H9 (cell line): ENCODE measurements around the gene TECTA. TPM values are rescaled to one million over a fixed set of nuclear protein-coding genes. Genes with fewer than 3 reads are reported as not detected.

Experiments
- DNase-seq: peaks from one replicate; pipeline ENCODE4 v3.0.0-alpha.2; 2017
- H2AFZ ChIP-seq: one replicate; pipeline ENCODE4 v1.6.1; 2013; ENCODE audit warnings: mild to moderate bottlenecking, low read length, control low read depth, moderate library complexity
- H2AK5ac ChIP-seq: 2 replicates; pipeline ENCODE4 v1.6.1; 2013; ENCODE audit warnings: low read length, control low read depth, mixed read lengths; ENCODE audit not compliant: insufficient read length
- H2BK120ac ChIP-seq: one replicate; pipeline ENCODE4 v1.6.1; 2013; ENCODE audit warnings: low read depth, mild to moderate bottlenecking, low read length, control low read depth, inconsistent platforms; ENCODE audit not compliant: poor library complexity, severe bottlenecking
- H2BK12ac ChIP-seq: 2 replicates; pipeline ENCODE4 v1.6.1; 2013; ENCODE audit warnings: low read length, control low read depth, mixed read lengths, low read depth; ENCODE audit not compliant: insufficient read length
- H2BK15ac ChIP-seq: 2 replicates; pipeline ENCODE4 v1.6.1; 2013; ENCODE audit warnings: low read depth, low read length, control low read depth
- H2BK20ac ChIP-seq: one replicate; pipeline ENCODE4 v1.6.1; 2013; ENCODE audit warnings: low read depth, mild to moderate bottlenecking, low read length, control low read depth, inconsistent platforms; ENCODE audit not compliant: poor library complexity, severe bottlenecking
- H2BK5ac ChIP-seq: 2 replicates; pipeline ENCODE4 v1.6.1; 2013; ENCODE audit warnings: low read length, control low read depth, mixed read lengths; ENCODE audit not compliant: insufficient read length
- H3K14ac ChIP-seq: 2 replicates; pipeline ENCODE4 v1.6.1; 2013; ENCODE audit warnings: low read length, control low read depth; ENCODE audit not compliant: insufficient read depth
- H3K18ac ChIP-seq: 2 replicates; pipeline ENCODE4 v1.6.1; 2013; ENCODE audit warnings: low read depth, mild to moderate bottlenecking, mixed read lengths, low read length, control low read depth; ENCODE audit not compliant: insufficient read length
- H3K23ac ChIP-seq: 2 replicates; pipeline ENCODE4 v1.6.1; 2013; ENCODE audit warnings: low read length, control low read depth, mixed read lengths, low read depth; ENCODE audit not compliant: insufficient read length
- H3K23me2 ChIP-seq: 2 replicates; pipeline ENCODE4 v1.6.1; 2013; ENCODE audit warnings: low read depth, mild to moderate bottlenecking, mixed read lengths, low read length, control low read depth; ENCODE audit not compliant: insufficient read length, poor library complexity, severe bottlenecking
- H3K27ac ChIP-seq: 2 replicates; pipeline ENCODE4 v1.5.1; 2013; ENCODE audit warnings: low read length, control low read depth, mixed read lengths, low read depth; ENCODE audit not compliant: insufficient read length
- H3K27me3 ChIP-seq: 2 replicates; pipeline ENCODE4 v1.6.1; 2013; ENCODE audit warnings: low read length, control low read depth, inconsistent platforms; ENCODE audit not compliant: insufficient read depth
- H3K4ac ChIP-seq: 2 replicates; pipeline ENCODE4 v1.6.1; 2013; ENCODE audit warnings: low read depth, mild to moderate bottlenecking, control low read depth, inconsistent platforms, low read length, moderate library complexity
- H3K4me1 ChIP-seq: 2 replicates; pipeline ENCODE4 v1.6.1; 2013; ENCODE audit warnings: low read length, control low read depth, inconsistent platforms; ENCODE audit not compliant: insufficient read depth
- H3K4me2 ChIP-seq: 2 replicates; pipeline ENCODE4 v1.6.1; 2013; ENCODE audit warnings: low read length, control low read depth, mixed read lengths; ENCODE audit not compliant: insufficient read length, insufficient read depth
- H3K56ac ChIP-seq: 2 replicates; pipeline ENCODE4 v1.6.1; 2013; ENCODE audit warnings: low read depth, mild to moderate bottlenecking, mixed read lengths, low read length, control low read depth; ENCODE audit not compliant: insufficient read length
- H3K79me1 ChIP-seq: 2 replicates; pipeline ENCODE4 v1.6.1; 2013; ENCODE audit warnings: low read depth, mild to moderate bottlenecking, moderate library complexity, low read length, control low read depth, inconsistent platforms; ENCODE audit not compliant: insufficient read depth, poor library complexity, severe bottlenecking
- H3K79me2 ChIP-seq: 2 replicates; pipeline ENCODE4 v1.6.1; 2013; ENCODE audit warnings: low read length, control low read depth, inconsistent platforms; ENCODE audit not compliant: insufficient read depth
- H3K9ac ChIP-seq: 2 replicates; pipeline ENCODE4 v1.6.1; 2013; ENCODE audit warnings: low read length, control low read depth, mixed read lengths; ENCODE audit not compliant: insufficient read length; ENCODE audit errors: extremely low read depth
- H3K9me3 ChIP-seq: one replicate; pipeline ENCODE4 v1.6.1; 2013; ENCODE audit warnings: low read depth, low read length, inconsistent platforms; ENCODE audit not compliant: control insufficient read depth
- H3T11ph ChIP-seq: one replicate; pipeline ENCODE4 v1.6.1; 2013; ENCODE audit warnings: mild to moderate bottlenecking, low read length, control low read depth, inconsistent platforms
- H4K20me1 ChIP-seq: one replicate; pipeline ENCODE4 v1.6.1; 2013; ENCODE audit not compliant: control insufficient read depth, insufficient read length, insufficient read depth
- H4K5ac ChIP-seq: 2 replicates; pipeline ENCODE4 v1.6.1; 2013; ENCODE audit warnings: low read depth, mild to moderate bottlenecking, mixed read lengths, low read length, control low read depth; ENCODE audit not compliant: insufficient read length
- H4K8ac ChIP-seq: replicated peaks from 2 replicates; pipeline ENCODE4 v1.6.1; 2013; ENCODE audit warnings: low read length, control low read depth, mixed read lengths, low read depth; ENCODE audit not compliant: insufficient read length
- H4K91ac ChIP-seq: 2 replicates; pipeline ENCODE4 v1.6.1; 2013; ENCODE audit warnings: low read depth, mild to moderate bottlenecking, moderate library complexity, mixed read lengths, low read length, control low read depth; ENCODE audit not compliant: insufficient read length
- H3K27ac Mint-ChIP-seq, 3 experiments: 2 replicates in 2 of 3; 3 replicates in 1 of 3; pipeline ENCODE4 v1.8.0; 2020 to 2021; ENCODE audit warnings: mixed read lengths in 3 of 3, mild to moderate bottlenecking in 1 of 3, moderate library complexity in 1 of 3
- H3K27me3 Mint-ChIP-seq: 2 replicates; pipeline ENCODE4 v1.8.0; 2021; ENCODE audit warnings: low read depth, mild to moderate bottlenecking, moderate library complexity, mixed read lengths
- H3K36me3 Mint-ChIP-seq, 3 experiments: 2 replicates in 2 of 3; 3 replicates in 1 of 3; pipeline ENCODE4 v1.8.0; 2020 to 2021; ENCODE audit warnings: low read depth in 3 of 3, mixed read lengths in 3 of 3; ENCODE audit not compliant: insufficient read depth in 1 of 3
- H3K4me1 Mint-ChIP-seq, 2 experiments: 2 replicates each; pipeline ENCODE4 v1.8.0; 2020; ENCODE audit warnings: mixed read lengths in 2 of 2
- H3K4me3 Mint-ChIP-seq, 2 experiments: 2 replicates in 1 of 2; 3 replicates in 1 of 2; pipeline ENCODE4 v1.8.0; 2020 to 2021; ENCODE audit warnings: mild to moderate bottlenecking in 2 of 2, mixed read lengths in 2 of 2, moderate library complexity in 1 of 2
- H3K9me3 Mint-ChIP-seq, 2 experiments: 2 replicates in 1 of 2; 3 replicates in 1 of 2; pipeline ENCODE4 v1.8.0; 2020; ENCODE audit warnings: mild to moderate bottlenecking in 2 of 2, mixed read lengths in 2 of 2, moderate library complexity in 1 of 2
- CTCF ChIP-seq: fragments of 200-600 bp; sonication (generic); conservative IDR thresholded peaks from 3 replicates; pipeline ENCODE4 v1.8.0; 2021; ENCODE audit warnings: antibody characterized with exemption, mild to moderate bottlenecking
- WGBS: extraction: QIAGEN DNeasy Blood & Tissue Kit; methylation state at CpG from one replicate; pipeline ENCODE4 v1.1.7; 2013; ENCODE audit warnings: missing lambda C conversion rate, low lambda C conversion rate, mixed read lengths; ENCODE audit not compliant: insufficient read length; ENCODE audit errors: extremely low coverage; 5-methylcytosine and 5-hydroxymethylcytosine counted together
- total RNA-seq: library from RNA; stranded (reverse); gene quantifications from 2 replicates; pipeline ENCODE4 v1.2.1, GENCODE V29; 2021

TECTA gene
- total RNA-seq, 1 experiment from 2014 or later, result 0.66 TPM

- no peak overlapping the region for H2BK5ac ChIP-seq
- no peak for TF ChIP-seq CTCF
- Mint-ChIP-seq H3K27ac (no peak overlapping the region), H3K4me3 (no peak overlapping the region), H3K9me3 (peaks cover 25 to 29% of the 10 kb centered on the region in 2 experiments), H3K4me1 (peaks cover 2 to 5% of the 10 kb centered on the region in 2 experiments; a peak in 1 of 4 replicates), H3K27me3 (peaks cover 1% of the 10 kb centered on the region; the same call in 1 of the 2 replicates), H3K36me3 (peaks cover 11 to 37% (median 29%) of the 10 kb centered on the region in 3 experiments; a peak in 6 of 7 replicates)
- no peak overlapping the region for H2BK20ac ChIP-seq
- H2AK5ac ChIP-seq, result no peak overlapping the region
- H3T11ph ChIP-seq, result no peak overlapping the region
- H4K5ac ChIP-seq, result no peak overlapping the region
- no peak overlapping the region for H4K8ac ChIP-seq
- no peak overlapping the region for H3K27ac ChIP-seq
- no peaks in the 10 kb centered on the region for H3K23me2 ChIP-seq
- no peak overlapping the region for H2BK120ac ChIP-seq
- H3K4me2 ChIP-seq, result no peak overlapping the region
- no peak overlapping the region for H3K4ac ChIP-seq
- H3K79me2 ChIP-seq, result no peaks in the 10 kb centered on the region
- no peaks in the 10 kb centered on the region for H3K79me1 ChIP-seq
- no peak overlapping the region for H2BK15ac ChIP-seq
- no peaks in the 10 kb centered on the region for H4K20me1 ChIP-seq
- H2BK12ac ChIP-seq, result no peak overlapping the region
- no peak overlapping the region for H3K14ac ChIP-seq
- H3K56ac ChIP-seq, result no peak overlapping the region
- H3K9me3 ChIP-seq, result peaks cover 15% of the 10 kb centered on the region
- H2AFZ ChIP-seq, result no peak overlapping the region
- no peak overlapping the region for H3K23ac ChIP-seq
- no peak overlapping the region for H3K18ac ChIP-seq
- no peaks in the 10 kb centered on the region for H3K27me3 ChIP-seq
- no peak overlapping the region for H3K9ac ChIP-seq
- no peaks in the 10 kb centered on the region for H3K4me1 ChIP-seq
- no peak overlapping the region for H4K91ac ChIP-seq
- no peak for DNase-seq
- WGBS, result no CpG with 5 or more reads among the region's 1 CpG
These were observed 125.6 kb downstream of the TECTA start for GRCh38 chr11:121226415-121227263.
